ENCODE results near the gene GPATCH11.

The GPATCH11 gene

GRCh38 chr2:37102588-37102987 lies 18.3 kb downstream of the GPATCH11 start:
- H3K4me3 ChIP-seq (ENCODE audit: low read length): no peak overlapping the region
- no peak for DNase-seq (ENCODE audit: low read depth, low spot score)

- no peak overlapping the region for H3K4me3 ChIP-seq (ENCODE audit: low read length)
These were observed 19.9 kb downstream of the GPATCH11 start for GRCh38 chr2:37104178-37104577.

GRCh38 chr2:37105150-37105549 lies 20.8 kb downstream of the GPATCH11 start:
- no peak overlapping the region for H3K4me3 ChIP-seq (ENCODE audit: low read length)
- no peak for DNase-seq (ENCODE audit: low read depth, low spot score)

More at GRCh38 chr2:37104178-37104577, 19.9 kb downstream of the GPATCH11 start:
- no peak for DNase-seq (ENCODE audit: low read depth, low spot score)

- no peak for DNase-seq (ENCODE audit: low read depth, low spot score)
These were observed 25.2 kb downstream of the GPATCH11 start for GRCh38 chr2:37109523-37109922.

GRCh38 chr2:37110306-37111212 lies 26.2 kb downstream of the GPATCH11 start:
- H3K4me3 ChIP-seq (ENCODE audit: low read length): no peak overlapping the region
- DNase-seq (ENCODE audit: low read depth, low spot score): no peak

More at GRCh38 chr2:37109523-37109922, 25.2 kb downstream of the GPATCH11 start:
- H3K4me3 ChIP-seq (ENCODE audit: low read length): no peak overlapping the region

- H3K4me3 ChIP-seq (ENCODE audit: low read length): no peak overlapping the region
- no peak for DNase-seq (ENCODE audit: low read depth, low spot score)
These were observed 27.6 kb downstream of the GPATCH11 start for GRCh38 chr2:37111958-37112357.

- no peak for DNase-seq (ENCODE audit: low read depth, low spot score)
- no peak overlapping the region for H3K4me3 ChIP-seq (ENCODE audit: low read length)
These were observed 33.2 kb downstream of the GPATCH11 start for GRCh38 chr2:37117566-37117965.

- no peak for DNase-seq (ENCODE audit: low read depth, low spot score)
- H3K4me3 ChIP-seq (ENCODE audit: low read length): no peak overlapping the region
These were observed 34.8 kb downstream of the GPATCH11 start for GRCh38 chr2:37119157-37119556.

- H3K4me3 ChIP-seq (ENCODE audit: low read length): no peak overlapping the region
- DNase-seq (ENCODE audit: low read depth, low spot score): no peak
These were observed 41.1 kb downstream of the GPATCH11 start for GRCh38 chr2:37125416-37125815.

GRCh38 chr2:37132914-37133313 lies 48.6 kb downstream of the GPATCH11 start:
- H3K4me3 ChIP-seq (ENCODE audit: low read length): no peak overlapping the region
- no peak for DNase-seq (ENCODE audit: low read depth, low spot score)

GRCh38 chr2:37142546-37142945 lies 58.2 kb downstream of the GPATCH11 start:
- no peak overlapping the region for H3K4me3 ChIP-seq (ENCODE audit: low read length)
- no peak for DNase-seq (ENCODE audit: low read depth, low spot score)

- DNase-seq (ENCODE audit: low read depth, low spot score): no peak
- H3K4me3 ChIP-seq (ENCODE audit: low read length): no peak overlapping the region
These were observed 59.7 kb downstream of the GPATCH11 start for GRCh38 chr2:37143974-37144373.

- no peak for DNase-seq (ENCODE audit: low read depth, low spot score)
- H3K4me3 ChIP-seq (ENCODE audit: low read length): no peak overlapping the region
These were observed 61.7 kb downstream of the GPATCH11 start for GRCh38 chr2:37146062-37146461.

GRCh38 chr2:37148325-37148724 lies 64.0 kb downstream of the GPATCH11 start:
- no peak for DNase-seq (ENCODE audit: low read depth, low spot score)
- H3K4me3 ChIP-seq (ENCODE audit: low read length): no peak overlapping the region

All from Jurkat, Clone E6-1 (cell line).